SKM-1 (cell line): ENCODE data around the gene KRT25.

Source experiments
- DNase-seq: peaks from one replicate; lab custom pipeline; 2025; ENCODE audit not compliant: unreplicated experiment; lab: John Stamatoyannopoulos, UW

KRT25 gene

GRCh38 chr17:40699371-40699770 lies 55.8 kb downstream of the KRT25 start:
- no peak for DNase-seq
